Endothelial cell of hepatic sinusoid (primary cell): ENCODE data around the gene GALNT13.

ENCODE experiments used
- in situ Hi-C: cut with HindIII; loops from 2 replicates; pipeline ENCODE4 v1.10.0; 2017; ENCODE audit warnings: low sequenced_read_pairs

Gene GALNT13

GRCh38 chr2:153940511-153940910 lies 68.8 kb downstream of the GALNT13 start:
- in situ Hi-C loops: no loop called here

- in situ Hi-C loops: no loop called here
Measured at GRCh38 chr2:153944800-153945199, 73.1 kb downstream of the GALNT13 start.

GRCh38 chr2:153946036-153946435 lies 74.3 kb downstream of the GALNT13 start:
- in situ Hi-C loops: no loop called here

GRCh38 chr2:153953761-153954160 lies 82.0 kb downstream of the GALNT13 start:
- in situ Hi-C loops: no loop called here

- in situ Hi-C loops: no loop called here
Measured at GRCh38 chr2:153963256-153963655, 91.5 kb downstream of the GALNT13 start.

GRCh38 chr2:153967248-153967973 lies 95.7 kb downstream of the GALNT13 start:
- in situ Hi-C loops: no loop called here

- in situ Hi-C loops: no loop called here
Measured at GRCh38 chr2:153971250-153971649, 99.5 kb downstream of the GALNT13 start.

- in situ Hi-C loops: no loop called here
Measured at GRCh38 chr2:153971855-153972254, 100.1 kb downstream of the GALNT13 start.

GRCh38 chr2:153972412-153972811 lies 100.7 kb downstream of the GALNT13 start:
- in situ Hi-C loops: no loop called here

GRCh38 chr2:153986488-153987229 lies 114.9 kb downstream of the GALNT13 start:
- in situ Hi-C loops: no loop called here

- in situ Hi-C loops: no loop called here
Measured at GRCh38 chr2:153990771-153991170, 119.0 kb downstream of the GALNT13 start.

GRCh38 chr2:154013514-154013913 lies 141.8 kb downstream of the GALNT13 start:
- in situ Hi-C loops: no loop called here

GRCh38 chr2:154015233-154015632 lies 143.5 kb downstream of the GALNT13 start:
- in situ Hi-C loops: no loop called here

GRCh38 chr2:154029504-154029903 lies 157.8 kb downstream of the GALNT13 start:
- in situ Hi-C loops: no loop called here

GRCh38 chr2:154032220-154032619 lies 160.5 kb downstream of the GALNT13 start:
- in situ Hi-C loops: no loop called here

- in situ Hi-C loops: no loop called here
Measured at GRCh38 chr2:154046493-154046892, 174.8 kb downstream of the GALNT13 start.

- in situ Hi-C loops: no loop called here
Measured at GRCh38 chr2:154048905-154049304, 177.2 kb downstream of the GALNT13 start.

- in situ Hi-C loops: no loop called here
Measured at GRCh38 chr2:154049561-154049960, 177.8 kb downstream of the GALNT13 start.

- in situ Hi-C loops: no loop called here
Measured at GRCh38 chr2:154067124-154067523, 195.4 kb downstream of the GALNT13 start.

- in situ Hi-C loops: no loop called here
Measured at GRCh38 chr2:154078926-154079325, 207.2 kb downstream of the GALNT13 start.

- in situ Hi-C loops: no loop called here
Measured at GRCh38 chr2:154092571-154092970, 220.8 kb downstream of the GALNT13 start.

GRCh38 chr2:154093856-154094255 lies 222.1 kb downstream of the GALNT13 start:
- in situ Hi-C loops: no loop called here
